ENCODE data around the gene DYNC1I2.

- no peak for TF ChIP-seq CTCF (IDR thresholded peaks at IDR 0.05)
- TF ChIP-seq, protein P1, sequence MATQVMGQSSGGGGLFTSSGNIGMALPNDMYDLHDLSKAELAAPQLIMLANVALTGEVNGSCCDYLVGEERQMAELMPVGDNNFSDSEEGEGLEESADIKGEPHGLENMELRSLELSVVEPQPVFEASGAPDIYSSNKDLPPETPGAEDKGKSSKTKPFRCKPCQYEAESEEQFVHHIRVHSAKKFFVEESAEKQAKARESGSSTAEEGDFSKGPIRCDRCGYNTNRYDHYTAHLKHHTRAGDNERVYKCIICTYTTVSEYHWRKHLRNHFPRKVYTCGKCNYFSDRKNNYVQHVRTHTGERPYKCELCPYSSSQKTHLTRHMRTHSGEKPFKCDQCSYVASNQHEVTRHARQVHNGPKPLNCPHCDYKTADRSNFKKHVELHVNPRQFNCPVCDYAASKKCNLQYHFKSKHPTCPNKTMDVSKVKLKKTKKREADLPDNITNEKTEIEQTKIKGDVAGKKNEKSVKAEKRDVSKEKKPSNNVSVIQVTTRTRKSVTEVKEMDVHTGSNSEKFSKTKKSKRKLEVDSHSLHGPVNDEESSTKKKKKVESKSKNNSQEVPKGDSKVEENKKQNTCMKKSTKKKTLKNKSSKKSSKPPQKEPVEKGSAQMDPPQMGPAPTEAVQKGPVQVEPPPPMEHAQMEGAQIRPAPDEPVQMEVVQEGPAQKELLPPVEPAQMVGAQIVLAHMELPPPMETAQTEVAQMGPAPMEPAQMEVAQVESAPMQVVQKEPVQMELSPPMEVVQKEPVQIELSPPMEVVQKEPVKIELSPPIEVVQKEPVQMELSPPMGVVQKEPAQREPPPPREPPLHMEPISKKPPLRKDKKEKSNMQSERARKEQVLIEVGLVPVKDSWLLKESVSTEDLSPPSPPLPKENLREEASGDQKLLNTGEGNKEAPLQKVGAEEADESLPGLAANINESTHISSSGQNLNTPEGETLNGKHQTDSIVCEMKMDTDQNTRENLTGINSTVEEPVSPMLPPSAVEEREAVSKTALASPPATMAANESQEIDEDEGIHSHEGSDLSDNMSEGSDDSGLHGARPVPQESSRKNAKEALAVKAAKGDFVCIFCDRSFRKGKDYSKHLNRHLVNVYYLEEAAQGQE (IDR thresholded peaks at IDR 0.05; ENCODE audit: insufficient read depth in 1 of 2, low read depth in 2 of 2, low read length in 1 of 2): no peak
- no peak for TF ChIP-seq TCF7L2 (IDR thresholded peaks at IDR 0.05; ENCODE audit: low read depth, low read length)
- no peak for TF ChIP-seq POLR2AphosphoS5 (IDR thresholded peaks at IDR 0.05; ENCODE audit: low read depth, low read length)
- TF ChIP-seq SIN3A (IDR thresholded peaks at IDR 0.05; ENCODE audit: borderline replicate concordance, insufficient read depth, low read depth, low read length): no peak
These were observed 20.5 kb downstream of the DYNC1I2 start for GRCh38 chr2:171707752-171708151.

All from Panc1 (cell line).